H1 (cell line): Measurements from ENCODE around the gene ASH1L.
"Not testable (repeated sequence)": the region's sequence is repeated elsewhere in the genome, so short reads cannot be mapped to it uniquely, and the experiment has no call there.

Experiments
- ATF3 ChIP-seq: IDR thresholded peaks from 2 replicates; pipeline ENCODE4 v1.6.1; 2011; ENCODE audit warnings: low read depth, mild to moderate bottlenecking, low read length; ENCODE audit not compliant: insufficient read depth
- CEBPB ChIP-seq: IDR thresholded peaks from 2 replicates; pipeline ENCODE4 v1.6.1; 2012; ENCODE audit warnings: low read depth, low read length
- CTCF ChIP-seq, 3 experiments: IDR thresholded peaks; 1 replicate in 2 of 3; 2 replicates in 1 of 3; pipeline versions ENCODE4 v1.5.1 to v1.6.1; 2011; ENCODE audit warnings: low read length in 3 of 3, mild to moderate bottlenecking in 3 of 3, inconsistent platforms in 2 of 3, low read depth in 1 of 3, moderate library complexity in 1 of 3; ENCODE audit not compliant: insufficient read depth in 1 of 3; ENCODE audit errors: control extremely low read depth in 1 of 3
- EP300 ChIP-seq, 2 experiments: IDR thresholded peaks; 1 replicate in 1 of 2; 2 replicates in 1 of 2; pipeline ENCODE4 v1.6.1; 2011 to 2012; ENCODE audit warnings: low read depth in 2 of 2, low read length in 2 of 2, mild to moderate bottlenecking in 2 of 2, borderline replicate concordance in 1 of 2, inconsistent platforms in 1 of 2, moderate library complexity in 1 of 2
- JUN ChIP-seq: IDR thresholded peaks from 2 replicates; pipeline ENCODE4 v1.6.1; 2011; ENCODE audit warnings: low read depth, mild to moderate bottlenecking, improper control_type of control experiment, low read length
- SP1 ChIP-seq: IDR thresholded peaks from 2 replicates; pipeline ENCODE4 v1.6.1; 2011; ENCODE audit warnings: low read depth, low read length
- SUZ12 ChIP-seq: fragments of 200-600 bp; sonication (generic); IDR thresholded peaks from 2 replicates; pipeline ENCODE4 v1.6.1; 2012; ENCODE audit warnings: mild to moderate bottlenecking, inconsistent platforms, low read length, moderate library complexity, mixed read lengths
- YY1 ChIP-seq: IDR thresholded peaks from 2 replicates; pipeline ENCODE4 v1.6.1; 2011; ENCODE audit warnings: low read depth, mild to moderate bottlenecking, low read length

GRCh38 chr1:155563377-155564022 is 897 bp upstream of the ASH1L start:
- not testable (repeated sequence) for TF ChIP-seq CTCF (IDR thresholded peaks at IDR 0.05; ENCODE audit: control extremely low read depth in 1 of 3, insufficient read depth in 1 of 3, low read depth in 1 of 3, low read length in 3 of 3); SP1; CEBPB; EP300 (IDR thresholded peaks at IDR 0.05; ENCODE audit: borderline replicate concordance in 1 of 2, low read depth in 2 of 2, low read length in 2 of 2); ATF3; SUZ12; JUN; YY1
